ENCODE data around the gene CCDC40. TPM values are rescaled to one million over a fixed set of nuclear protein-coding genes. Genes with fewer than 3 reads are reported as not detected.
A peak's percentile ranks its signal among the peaks of the same experiment; 100 is the strongest.
"Not testable (repeated sequence)": the region's sequence is repeated elsewhere in the genome, so short reads cannot be mapped to it uniquely, and the experiment has no call there.

CCDC40 gene
- total and polyA plus RNA-seq, 10 donors, result 0.30 to 8.3 (median 2.3) TPM

DNA sequence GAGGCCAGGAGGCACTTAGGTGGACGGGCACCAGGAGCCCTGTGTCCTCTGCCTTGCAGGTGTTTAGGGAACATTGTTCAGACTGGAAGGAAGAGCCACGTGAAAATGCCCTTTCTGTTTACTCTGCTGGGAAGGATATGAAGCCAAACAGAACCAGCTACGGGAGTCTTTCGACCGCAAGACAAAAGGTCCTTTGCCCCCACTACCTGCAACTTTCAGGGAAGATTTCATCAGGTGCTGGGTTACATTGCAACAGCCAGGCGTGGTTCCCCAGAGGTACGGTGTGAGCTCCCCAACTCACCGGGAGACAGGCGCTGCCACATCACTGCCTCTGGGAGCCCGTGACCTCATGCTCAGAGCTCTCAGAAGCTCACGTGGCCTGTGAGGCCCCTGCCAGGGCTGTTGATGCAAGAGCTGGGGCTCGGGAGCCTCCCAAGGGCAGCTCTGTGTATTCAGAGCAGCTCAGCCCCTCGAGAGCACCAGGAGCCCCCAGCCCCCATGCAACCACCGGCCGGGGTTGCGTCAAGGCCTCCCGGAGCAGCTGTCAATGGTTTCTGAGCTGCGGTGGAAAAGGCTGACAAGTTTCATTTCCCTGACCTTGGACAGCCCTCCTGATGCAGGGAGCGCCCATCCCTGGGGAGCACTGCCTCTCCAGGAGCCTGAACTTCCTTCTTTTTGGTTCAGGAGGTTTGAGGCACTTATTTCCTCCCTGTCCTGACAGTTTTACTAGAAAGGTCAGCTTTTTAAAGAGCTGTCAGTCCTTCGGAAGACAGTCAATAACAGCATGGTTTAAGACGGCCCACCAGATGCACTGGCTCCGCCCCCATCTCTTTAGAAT, 42.8 kb upstream of the CCDC40 start:
- Histone ChIP-seq H3K9me3 (no peaks in the 10 kb centered on the region), H3K27me3 (replicated peaks in 1 of 7) (peaks cover 0 to 22% (median 0%) of the 10 kb centered on the region in 7 donors), H3K4me3 (peak overlapping the region in 1 of 8 donors; percentile 79), H3K36me3 (no peaks in the 10 kb centered on the region), H3K27ac (peak overlapping the region; percentile 4 to 90 (median 48)), H3K4me1 (peaks cover 31 to 95% (median 72%) of the 10 kb centered on the region in 6 donors)
- peak; percentile 87 for DNase-seq
- TF ChIP-seq, protein P1, sequence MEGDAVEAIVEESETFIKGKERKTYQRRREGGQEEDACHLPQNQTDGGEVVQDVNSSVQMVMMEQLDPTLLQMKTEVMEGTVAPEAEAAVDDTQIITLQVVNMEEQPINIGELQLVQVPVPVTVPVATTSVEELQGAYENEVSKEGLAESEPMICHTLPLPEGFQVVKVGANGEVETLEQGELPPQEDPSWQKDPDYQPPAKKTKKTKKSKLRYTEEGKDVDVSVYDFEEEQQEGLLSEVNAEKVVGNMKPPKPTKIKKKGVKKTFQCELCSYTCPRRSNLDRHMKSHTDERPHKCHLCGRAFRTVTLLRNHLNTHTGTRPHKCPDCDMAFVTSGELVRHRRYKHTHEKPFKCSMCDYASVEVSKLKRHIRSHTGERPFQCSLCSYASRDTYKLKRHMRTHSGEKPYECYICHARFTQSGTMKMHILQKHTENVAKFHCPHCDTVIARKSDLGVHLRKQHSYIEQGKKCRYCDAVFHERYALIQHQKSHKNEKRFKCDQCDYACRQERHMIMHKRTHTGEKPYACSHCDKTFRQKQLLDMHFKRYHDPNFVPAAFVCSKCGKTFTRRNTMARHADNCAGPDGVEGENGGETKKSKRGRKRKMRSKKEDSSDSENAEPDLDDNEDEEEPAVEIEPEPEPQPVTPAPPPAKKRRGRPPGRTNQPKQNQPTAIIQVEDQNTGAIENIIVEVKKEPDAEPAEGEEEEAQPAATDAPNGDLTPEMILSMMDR (IDR thresholded peaks at IDR 0.05 in 8 of 11, conservative IDR thresholded peaks at IDR 0.05 in 3 of 11), result no peak
- TF ChIP-seq POLR2A (IDR thresholded peaks at IDR 0.05) (no peak), POLR2AphosphoS5 (IDR thresholded peaks at IDR 0.05) (peak in 2 of 3 donors; percentile 57 to 67)
- intact Hi-C loops (cut with DNase I; ENCODE audit: low total_unique reads), result loop anchor here (5.0 kb wide), 1 partner anchor 196 kb away; the partner anchor contains the start of gene CBX8
- 29 to 41% (median 35%) methylated on average over 19 to 22 of the region's 22 CpGs for WGBS, 5 donors

DNA sequence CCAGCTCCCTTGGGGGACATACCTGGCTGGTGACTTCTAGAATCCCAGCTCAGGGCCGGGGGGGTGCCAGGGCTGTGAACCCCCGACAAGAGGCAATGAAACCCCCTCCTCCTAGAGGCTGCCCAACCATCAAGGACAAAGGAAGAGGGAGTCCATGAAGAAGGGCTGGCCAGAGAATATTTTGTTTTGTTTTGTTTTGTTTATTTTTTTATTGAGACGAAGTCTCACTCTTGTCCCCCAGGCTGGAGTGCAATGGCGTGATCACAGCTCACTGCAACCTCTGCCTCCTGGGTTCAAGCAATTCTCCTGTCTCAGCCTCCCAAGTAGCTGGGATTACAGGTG, 42.2 kb upstream of the CCDC40 start:
- not testable (repeated sequence) for H3K9me3 ChIP-seq, H3K36me3 ChIP-seq, DNase-seq
- 49 to 71% (median 65%) methylated on average over 4 of the region's 4 CpGs for WGBS, 5 donors
- Histone ChIP-seq H3K27me3 (replicated peaks in 1 of 7) (peaks cover 0 to 22% (median 0%) of the 10 kb centered on the region in 7 donors), H3K27ac (peak overlapping the region in 6 of 8 donors; percentile 34 to 90 (median 64)), H3K4me3 (peak overlapping the region in 1 of 8 donors; percentile 79), H3K4me1 (peaks cover 31 to 92% (median 70%) of the 10 kb centered on the region in 6 donors)
- intact Hi-C loops (cut with DNase I; ENCODE audit: low total_unique reads), result loop anchor here (5.0 kb wide), 1 partner anchor 197 kb away; the partner anchor contains the start of gene CBX8

DNA sequence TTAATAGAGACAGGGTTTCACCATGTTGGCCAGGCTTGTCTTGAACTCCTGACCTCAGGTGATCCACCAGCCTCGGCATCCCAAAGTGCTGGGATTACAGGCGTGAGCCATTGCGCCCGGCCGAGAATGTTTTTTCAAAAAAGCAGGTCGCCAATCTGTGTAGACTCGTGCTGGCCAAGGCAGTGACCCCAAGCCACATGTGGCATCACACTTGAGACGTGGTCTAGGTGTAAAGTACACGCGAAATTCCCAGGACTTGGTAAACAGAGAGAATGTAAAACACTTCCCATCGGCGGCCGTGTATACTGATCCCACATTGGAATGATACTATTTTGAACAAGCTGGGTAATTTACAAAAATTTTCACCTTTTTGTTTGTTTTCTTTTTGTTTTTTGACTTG, 41.8 kb upstream of the CCDC40 start:
- H3K27ac ChIP-seq, result peak overlapping the region in 1 of 8 donors; percentile 90
- 89 to 94% (median 91%) methylated on average over 13 of the region's 13 CpGs for WGBS, 5 donors
- H3K4me3 ChIP-seq, result no peak overlapping the region
- H3K36me3 ChIP-seq, result no peaks in the 10 kb centered on the region
- peaks cover 0 to 22% (median 0%) of the 10 kb centered on the region in 7 donors for H3K27me3 ChIP-seq (replicated peaks in 1 of 7)
- peaks cover 31 to 88% (median 68%) of the 10 kb centered on the region in 6 donors for H3K4me1 ChIP-seq
- no peak for DNase-seq
- intact Hi-C loops (cut with DNase I; ENCODE audit: low total_unique reads), result loop anchor here (5.0 kb wide), 1 partner anchor 197 kb away; the partner anchor contains the start of gene CBX8
- H3K9me3 ChIP-seq, result no peaks in the 10 kb centered on the region
- TF ChIP-seq, protein P1 (IDR thresholded peaks at IDR 0.05 in 8 of 11, conservative IDR thresholded peaks at IDR 0.05 in 3 of 11), result no peak

DNA sequence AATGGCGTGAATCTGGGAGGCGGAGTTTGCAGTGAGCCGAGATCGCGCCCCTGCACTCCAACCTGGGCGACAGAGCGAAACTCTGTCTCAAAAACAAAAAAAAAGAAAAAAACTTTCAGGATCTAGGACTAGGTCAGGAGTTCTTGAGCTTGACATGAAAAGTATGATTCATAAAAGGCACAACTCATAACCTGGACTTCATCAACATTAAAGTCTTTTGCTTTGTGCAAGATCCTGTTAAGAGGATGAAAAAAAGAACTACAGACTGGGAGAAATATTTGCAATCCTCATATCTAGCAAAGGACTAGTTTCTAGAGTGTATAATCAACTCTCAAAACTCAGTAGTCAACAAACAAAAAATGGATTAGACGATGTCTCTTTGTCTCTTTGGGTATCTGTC, 40.7 kb upstream of the CCDC40 start:
- intact Hi-C loops (cut with DNase I; ENCODE audit: low total_unique reads), result no loop called here
- peaks cover 31 to 78% (median 65%) of the 10 kb centered on the region in 6 donors for H3K4me1 ChIP-seq
- WGBS, 5 donors, result 92 to 98% (median 95%) methylated on average over 8 of the region's 8 CpGs
- DNase-seq, result no peak
- peak overlapping the region in 4 of 8 donors; percentile 84 to 95 (median 90) for H3K27ac ChIP-seq
- H3K27me3 ChIP-seq (replicated peaks in 1 of 7), result peaks cover 0 to 22% (median 0%) of the 10 kb centered on the region in 7 donors
- H3K9me3 ChIP-seq, result no peaks in the 10 kb centered on the region
- TF ChIP-seq POLR2AphosphoS5 (IDR thresholded peaks at IDR 0.05), result no peak
- TF ChIP-seq, protein P1 (IDR thresholded peaks at IDR 0.05 in 8 of 11, conservative IDR thresholded peaks at IDR 0.05 in 3 of 11), result no peak
- TF ChIP-seq POLR2A (IDR thresholded peaks at IDR 0.05), result no peak
- no peaks in the 10 kb centered on the region for H3K36me3 ChIP-seq
- no peak overlapping the region for H3K4me3 ChIP-seq

Data from spleen (tissue), 11 donors.